ENCODE results near the gene EZR.

DNA sequence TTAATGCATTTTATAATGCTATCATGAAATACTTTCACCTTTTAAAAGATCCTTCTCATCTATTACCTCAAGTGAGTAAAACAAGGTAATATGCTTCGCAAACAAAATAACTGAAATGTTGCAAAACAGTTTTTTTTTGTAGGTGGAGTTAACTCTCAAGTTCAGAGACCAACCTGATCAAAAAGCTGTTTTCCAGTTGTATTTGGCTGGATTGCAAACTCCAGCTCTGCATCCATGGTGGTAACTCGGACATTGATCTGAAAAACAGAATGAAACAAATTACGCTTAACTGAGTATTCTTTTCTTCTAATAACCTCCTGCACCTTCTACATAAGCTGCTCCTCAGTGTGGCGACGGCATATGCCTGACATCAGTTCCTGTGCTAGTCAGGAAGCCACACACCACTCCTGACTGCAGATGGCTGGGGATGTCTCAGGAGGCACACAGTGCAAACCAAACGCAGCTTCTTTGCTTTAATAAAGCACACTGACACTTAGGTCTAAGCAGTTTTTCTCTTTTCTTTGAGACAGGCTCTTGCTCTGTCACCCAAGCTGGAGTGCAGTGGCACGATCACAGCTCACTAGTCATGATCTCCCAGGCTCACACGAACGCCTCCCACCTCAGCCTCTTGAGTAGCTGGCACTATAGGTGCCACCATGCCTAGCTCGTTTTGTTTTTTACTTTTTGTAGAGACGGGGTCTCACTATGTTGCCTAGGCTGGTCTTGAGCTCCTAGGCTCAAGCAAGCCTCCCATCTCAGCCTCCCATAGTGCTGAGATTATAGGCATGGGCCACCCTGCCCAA lies 29.9 kb downstream of the EZR start:
- TF ChIP-seq CTCF (IDR thresholded peaks at IDR 0.05; ENCODE audit: low read depth, low read length) (no peak), EZH2phosphoT487 (IDR thresholded peaks at IDR 0.05; ENCODE audit: low read depth) (no peak)

Data from OCI-LY3 (cell line).